Subcutaneous abdominal adipose tissue (tissue), 5 donors: ENCODE data around the gene TST.

Experiments
- H3K27ac ChIP-seq: one replicate; pipeline ENCODE4 v1.7.0; 2013; ENCODE audit warnings: low read depth, mild to moderate bottlenecking, inconsistent platforms, low read length, moderate library complexity
- H3K27me3 ChIP-seq, 5 donors: one replicate each; pipeline ENCODE4 v1.7.0; 2013; ENCODE audit warnings: low read length in 5 of 5, inconsistent platforms in 1 of 5; ENCODE audit not compliant: control insufficient read depth in 5 of 5, insufficient read depth in 4 of 5
- H3K36me3 ChIP-seq, 5 donors: one replicate each; pipeline ENCODE4 v1.7.0; 2013; ENCODE audit warnings: low read length in 5 of 5; ENCODE audit not compliant: control insufficient read depth in 5 of 5, insufficient read depth in 5 of 5
- H3K4me1 ChIP-seq, 5 donors: one replicate each; pipeline ENCODE4 v1.7.0; 2013; ENCODE audit warnings: low read length in 5 of 5, mild to moderate bottlenecking in 3 of 5, moderate library complexity in 1 of 5; ENCODE audit not compliant: control insufficient read depth in 5 of 5, insufficient read depth in 5 of 5
- H3K4me3 ChIP-seq, 5 donors: one replicate each; pipeline ENCODE4 v1.7.0; 2013; ENCODE audit warnings: low read length in 5 of 5, low read depth in 1 of 5
- H3K9ac ChIP-seq, 5 donors: one replicate each; pipeline ENCODE4 v1.7.0; 2013; ENCODE audit warnings: low read length in 5 of 5, mild to moderate bottlenecking in 4 of 5, moderate library complexity in 3 of 5
- H3K9me3 ChIP-seq, 5 donors: one replicate each; pipeline ENCODE4 v1.7.0; 2013; ENCODE audit warnings: low read length in 5 of 5; ENCODE audit not compliant: control insufficient read depth in 5 of 5
- donor health status: healthy.
- donor health status: healthy.
- donor health status: healthy.
- donor health status: healthy.
- donor health status: healthy.

The TST gene

DNA sequence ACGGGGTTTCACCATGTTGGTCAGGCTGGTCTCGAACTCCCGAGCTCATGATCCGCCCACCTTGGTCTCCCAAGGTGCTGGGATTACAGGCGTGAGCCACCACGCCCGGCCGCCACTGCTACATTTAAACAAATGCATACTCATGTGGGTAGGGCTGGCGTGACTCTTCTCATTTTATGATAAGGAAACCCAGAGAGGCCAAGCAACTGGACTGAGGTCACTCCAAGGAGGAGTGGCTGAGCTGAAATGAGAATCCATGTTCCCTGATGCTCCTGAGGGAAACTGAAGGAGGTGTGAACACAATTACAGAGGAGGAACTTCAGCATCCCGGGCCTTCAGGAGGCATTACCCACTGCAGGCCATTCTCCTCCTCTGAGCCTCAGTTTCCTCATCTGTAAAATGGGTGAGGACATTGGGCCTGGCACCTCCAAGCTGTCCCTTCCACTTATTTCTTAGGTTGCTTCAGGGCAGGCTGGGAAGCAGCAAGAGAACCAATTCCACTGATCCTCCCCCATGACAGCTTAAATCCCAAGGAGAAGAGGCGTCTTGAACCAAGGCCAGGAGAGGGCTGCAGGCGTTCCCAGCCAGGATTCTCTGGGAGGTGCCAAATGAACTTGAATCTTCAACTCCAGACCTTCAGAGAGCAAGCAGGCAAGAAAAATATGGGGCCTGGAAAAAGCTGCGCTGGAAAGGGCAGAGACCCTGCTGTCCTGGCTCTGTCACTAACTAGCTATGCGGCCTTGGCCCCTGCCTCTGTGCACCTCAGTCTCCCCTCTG is 2.9 kb downstream of the TST start:
- Histone ChIP-seq H3K9me3 (no peaks in the 10 kb centered on the region), H3K9ac (peak overlapping the region in 1 of 5 donors; percentile 73), H3K36me3 (peaks cover 0 to 6% (median 0%) of the 10 kb centered on the region in 5 donors), H3K27me3 (no peaks in the 10 kb centered on the region), H3K4me1 (peaks cover 12 to 88% (median 80%) of the 10 kb centered on the region in 5 donors), H3K27ac (peak overlapping the region; percentile 90), H3K4me3 (peak overlapping the region in 2 of 5 donors; percentile 28 to 65)

DNA sequence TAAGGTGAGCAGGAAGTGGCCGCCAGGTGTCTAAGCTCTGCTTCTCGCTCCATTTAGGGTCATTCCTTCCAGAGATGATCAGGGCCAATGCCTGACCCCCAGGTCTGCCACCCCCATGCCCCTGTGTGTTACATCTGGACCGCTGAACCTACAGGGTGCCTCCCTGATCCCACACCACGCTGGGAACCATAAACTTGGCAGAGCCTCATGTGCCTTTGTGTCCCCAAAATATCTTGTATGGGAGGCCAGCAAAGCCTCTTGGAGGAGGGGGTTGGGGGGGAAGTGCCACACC is 3.7 kb downstream of the TST start:
- Histone ChIP-seq H3K9ac (peak overlapping the region in 4 of 5 donors; percentile 9 to 72 (median 34)), H3K27ac (peak overlapping the region; percentile 90), H3K27me3 (no peaks in the 10 kb centered on the region), H3K9me3 (no peaks in the 10 kb centered on the region), H3K36me3 (peaks cover 0 to 6% (median 0%) of the 10 kb centered on the region in 5 donors), H3K4me1 (peaks cover 9 to 88% (median 73%) of the 10 kb centered on the region in 5 donors), H3K4me3 (peak overlapping the region in 2 of 5 donors; percentile 2 to 13)

DNA sequence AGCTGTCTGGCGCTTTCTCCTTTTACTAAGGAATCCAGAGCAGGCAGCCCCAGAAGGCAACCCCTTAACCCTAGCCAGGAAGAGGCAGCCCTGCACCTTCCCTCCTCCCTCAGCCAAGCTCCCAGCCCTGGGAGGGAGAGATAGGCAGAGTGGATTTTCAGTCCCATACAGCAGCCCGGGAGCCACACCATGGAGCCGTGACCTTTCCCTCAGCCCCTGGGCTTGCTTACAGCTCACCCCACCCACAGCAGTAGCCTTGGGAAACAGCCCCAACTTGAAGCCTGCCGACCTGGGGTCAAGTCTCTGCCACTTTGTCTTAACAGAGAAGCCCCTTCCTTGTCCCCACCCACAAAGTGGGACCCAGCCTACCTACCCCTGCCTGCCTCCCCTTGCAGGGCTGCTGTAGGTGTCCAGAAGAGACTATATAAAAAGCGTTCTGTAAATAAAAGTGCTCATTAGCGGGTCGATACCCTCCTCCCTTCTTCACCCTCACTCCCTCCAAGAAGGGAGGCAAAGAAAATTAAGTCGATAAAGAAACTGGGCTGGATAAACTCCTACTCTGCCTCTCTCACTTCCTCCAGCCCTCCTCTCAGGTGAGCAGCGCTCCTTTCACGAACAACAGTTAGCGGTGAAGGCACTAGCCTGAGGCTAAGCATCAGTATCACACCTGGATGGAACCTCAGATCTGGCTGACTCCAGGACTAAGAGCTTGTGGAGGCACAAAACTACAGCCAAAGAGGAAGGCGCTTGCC is 4.2 kb downstream of the TST start:
- Histone ChIP-seq H3K27ac (peak overlapping the region; percentile 90), H3K9me3 (no peaks in the 10 kb centered on the region), H3K9ac (peak overlapping the region in 4 of 5 donors; percentile 9 to 72 (median 34)), H3K4me3 (peak overlapping the region in 2 of 5 donors; percentile 2 to 13), H3K4me1 (peaks cover 9 to 83% (median 70%) of the 10 kb centered on the region in 5 donors), H3K27me3 (no peaks in the 10 kb centered on the region), H3K36me3 (peaks cover 0 to 6% (median 0%) of the 10 kb centered on the region in 5 donors)

DNA sequence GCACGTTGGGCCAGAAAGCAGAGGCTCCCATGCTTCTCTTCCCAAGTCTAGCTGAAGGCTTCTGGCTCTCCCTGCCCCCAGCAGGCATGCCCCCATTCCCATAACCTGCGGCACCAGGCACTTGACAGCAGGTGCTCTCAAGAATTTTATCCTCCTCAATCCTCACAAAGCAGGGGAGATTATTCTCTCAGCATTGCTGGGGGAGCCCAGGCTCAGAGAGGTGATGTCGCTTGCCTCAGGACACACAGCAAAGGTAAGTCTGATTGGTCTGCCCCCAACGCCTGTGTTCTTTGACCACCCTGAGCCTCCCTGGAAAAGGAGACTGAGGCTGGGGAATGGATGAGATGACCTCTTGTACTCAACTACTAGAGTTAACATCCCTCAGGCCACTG is 4.8 kb downstream of the TST start:
- H3K9me3 ChIP-seq = no peaks in the 10 kb centered on the region
- H3K4me3 ChIP-seq = no peak overlapping the region
- peaks cover 0 to 6% (median 0%) of the 10 kb centered on the region in 5 donors for H3K36me3 ChIP-seq
- peak overlapping the region; percentile 90 for H3K27ac ChIP-seq
- H3K4me1 ChIP-seq = peaks cover 9 to 82% (median 66%) of the 10 kb centered on the region in 5 donors
- H3K27me3 ChIP-seq = no peaks in the 10 kb centered on the region
- H3K9ac ChIP-seq = peak overlapping the region in 3 of 5 donors; percentile 16 to 72 (median 34)

DNA sequence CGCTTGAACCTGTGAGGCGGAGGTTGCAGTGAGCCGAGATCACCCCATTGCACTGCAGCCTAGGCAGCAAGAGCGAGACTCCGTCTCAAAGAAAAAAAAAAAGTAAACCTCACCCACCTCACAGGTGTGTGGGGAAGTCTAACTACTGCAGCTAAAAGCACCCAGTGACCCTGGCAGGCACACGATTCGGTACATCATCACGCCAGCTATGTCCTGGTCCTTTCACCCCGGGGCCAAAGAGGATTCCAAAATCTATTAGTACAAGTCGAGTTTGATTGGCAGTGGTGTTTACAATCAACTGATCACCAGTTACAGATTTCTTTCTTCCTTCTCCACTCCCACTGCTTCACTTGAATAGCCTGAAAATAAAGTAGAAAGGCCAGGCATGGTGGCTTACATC is 6.3 kb downstream of the TST start:
- no peaks in the 10 kb centered on the region for H3K9me3 ChIP-seq
- H3K36me3 ChIP-seq = peaks cover 0 to 5% (median 0%) of the 10 kb centered on the region in 5 donors
- peaks cover 11 to 73% (median 65%) of the 10 kb centered on the region in 5 donors for H3K4me1 ChIP-seq
- no peak overlapping the region for H3K4me3 ChIP-seq
- no peak overlapping the region for H3K9ac ChIP-seq
- no peaks in the 10 kb centered on the region for H3K27me3 ChIP-seq
- peak overlapping the region; percentile 90 for H3K27ac ChIP-seq

DNA sequence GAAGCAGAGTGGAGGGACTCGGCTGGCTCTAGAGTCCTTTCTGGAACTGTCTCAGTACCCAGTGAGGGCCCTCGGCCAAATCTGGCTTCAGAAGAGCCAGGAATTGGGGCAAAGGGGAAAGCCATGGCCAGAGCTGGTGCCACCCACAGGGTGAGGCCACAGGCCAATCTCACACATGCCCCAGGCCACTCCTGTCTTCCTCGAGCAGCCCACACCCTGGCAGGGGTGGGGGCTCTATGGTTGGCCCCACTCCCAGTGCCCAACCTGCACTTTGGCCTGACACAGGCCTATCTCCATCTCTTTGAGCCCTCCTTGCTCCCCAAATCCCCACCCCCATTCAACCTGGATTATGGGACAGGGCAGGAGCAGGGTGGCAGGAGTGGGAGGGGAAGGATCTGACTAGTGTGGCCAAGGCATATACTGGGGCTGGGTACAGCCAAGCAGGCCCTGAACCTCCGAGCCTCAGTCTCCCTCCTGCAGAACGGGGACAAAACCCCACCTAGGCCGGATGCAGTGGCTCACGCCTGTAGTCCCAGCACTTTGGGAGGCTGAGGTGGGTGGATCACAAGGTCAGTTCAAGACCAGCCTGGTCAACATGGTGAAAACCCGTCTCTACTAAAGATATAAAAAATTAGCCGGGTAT is 6.9 kb downstream of the TST start:
- Histone ChIP-seq H3K9me3 (no peaks in the 10 kb centered on the region), H3K9ac (peak overlapping the region in 1 of 5 donors; percentile 42), H3K27ac (peak overlapping the region; percentile 90), H3K27me3 (no peaks in the 10 kb centered on the region), H3K4me1 (peaks cover 7 to 72% (median 65%) of the 10 kb centered on the region in 5 donors), H3K36me3 (peaks cover 0 to 5% (median 0%) of the 10 kb centered on the region in 5 donors), H3K4me3 (no peak overlapping the region)

DNA sequence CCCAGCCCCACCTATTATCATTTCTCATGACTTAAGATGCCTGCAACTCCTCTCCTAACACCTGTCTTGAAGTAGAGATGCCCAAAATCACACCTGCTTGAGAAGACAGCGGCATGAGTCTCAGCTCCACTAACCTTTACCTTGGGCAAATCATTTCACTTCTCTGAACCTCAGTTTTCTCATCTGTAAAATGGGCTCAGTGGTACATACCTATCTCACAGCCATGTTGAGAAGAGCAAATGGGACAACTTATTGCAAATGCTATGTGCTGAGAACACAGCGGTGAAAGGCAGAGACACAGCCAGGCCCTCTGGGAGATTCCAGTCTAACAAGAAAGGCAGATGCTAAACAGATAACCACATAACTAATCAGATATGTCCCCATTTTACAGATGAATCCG is 7.8 kb downstream of the TST start:
- H3K27me3 ChIP-seq = no peaks in the 10 kb centered on the region
- H3K4me3 ChIP-seq = no peak overlapping the region
- H3K27ac ChIP-seq = peak overlapping the region; percentile 90

DNA sequence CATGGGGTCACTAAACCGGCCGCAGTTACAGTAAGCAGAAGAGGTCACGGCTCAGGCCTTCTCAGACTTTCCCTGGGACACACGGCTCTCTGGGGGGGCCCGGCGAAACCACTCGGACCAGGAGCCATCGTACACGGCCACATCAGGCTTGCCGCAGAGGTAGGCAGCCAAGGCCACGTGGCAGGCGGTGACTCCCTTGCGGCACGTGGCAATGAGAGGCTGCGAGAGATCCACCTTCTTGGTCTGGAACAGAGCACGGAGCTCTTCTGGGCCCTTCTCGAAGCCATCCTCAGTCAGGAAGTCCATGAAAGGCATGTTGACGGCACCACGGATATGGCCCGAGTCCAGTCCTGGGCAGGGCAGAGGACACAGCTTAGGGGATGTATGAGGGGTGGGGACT is 8.3 kb downstream of the TST start:
- Histone ChIP-seq H3K9me3 (no peaks in the 10 kb centered on the region), H3K9ac (no peak overlapping the region), H3K4me3 (no peak overlapping the region), H3K4me1 (peaks cover 5 to 58% (median 53%) of the 10 kb centered on the region in 5 donors), H3K36me3 (no peaks in the 10 kb centered on the region), H3K27ac (no peak overlapping the region), H3K27me3 (no peaks in the 10 kb centered on the region)

More for the DNA sequence above, 7.8 kb downstream of the TST start:
- Histone ChIP-seq H3K36me3 (peaks cover 0 to 3% (median 0%) of the 10 kb centered on the region in 5 donors), H3K9me3 (no peaks in the 10 kb centered on the region), H3K9ac (no peak overlapping the region), H3K4me1 (peaks cover 5 to 63% (median 58%) of the 10 kb centered on the region in 5 donors)

DNA sequence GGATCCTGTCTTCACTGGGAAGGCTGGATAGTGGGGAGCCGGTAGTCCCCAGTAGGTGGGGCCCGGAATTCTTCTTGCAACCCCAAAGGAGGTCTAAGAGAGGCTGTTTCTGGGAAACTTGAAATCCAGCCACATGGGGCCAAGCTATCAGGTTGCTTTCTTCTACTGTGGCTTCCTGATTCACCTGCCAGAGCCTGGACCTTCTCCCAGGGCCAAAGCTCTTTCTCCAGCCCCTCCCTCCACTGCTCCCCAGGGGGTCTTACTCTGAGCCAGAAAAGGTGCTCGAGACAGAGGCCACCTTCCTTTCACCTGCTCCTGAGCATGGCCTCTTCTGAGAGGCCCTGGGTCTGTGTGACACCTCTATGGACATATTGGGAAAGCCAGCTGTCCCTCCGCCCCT is 9.1 kb downstream of the TST start:
- H3K36me3 ChIP-seq = no peaks in the 10 kb centered on the region
- H3K9ac ChIP-seq = no peak overlapping the region
- H3K27ac ChIP-seq = no peak overlapping the region
- peaks cover 4 to 52% (median 48%) of the 10 kb centered on the region in 5 donors for H3K4me1 ChIP-seq
- H3K27me3 ChIP-seq = no peaks in the 10 kb centered on the region
- no peak overlapping the region for H3K4me3 ChIP-seq
- peaks cover 0 to 1% (median 0%) of the 10 kb centered on the region in 5 donors for H3K9me3 ChIP-seq
